KG1 (cell line): ENCODE measurements around the gene ARSG.
A peak's percentile ranks its signal among the peaks of the same experiment; 100 is the strongest.

Experiments
- DNase-seq: peaks from one replicate; lab custom pipeline; 2025; lab: John Stamatoyannopoulos, UW

The ARSG gene

DNA sequence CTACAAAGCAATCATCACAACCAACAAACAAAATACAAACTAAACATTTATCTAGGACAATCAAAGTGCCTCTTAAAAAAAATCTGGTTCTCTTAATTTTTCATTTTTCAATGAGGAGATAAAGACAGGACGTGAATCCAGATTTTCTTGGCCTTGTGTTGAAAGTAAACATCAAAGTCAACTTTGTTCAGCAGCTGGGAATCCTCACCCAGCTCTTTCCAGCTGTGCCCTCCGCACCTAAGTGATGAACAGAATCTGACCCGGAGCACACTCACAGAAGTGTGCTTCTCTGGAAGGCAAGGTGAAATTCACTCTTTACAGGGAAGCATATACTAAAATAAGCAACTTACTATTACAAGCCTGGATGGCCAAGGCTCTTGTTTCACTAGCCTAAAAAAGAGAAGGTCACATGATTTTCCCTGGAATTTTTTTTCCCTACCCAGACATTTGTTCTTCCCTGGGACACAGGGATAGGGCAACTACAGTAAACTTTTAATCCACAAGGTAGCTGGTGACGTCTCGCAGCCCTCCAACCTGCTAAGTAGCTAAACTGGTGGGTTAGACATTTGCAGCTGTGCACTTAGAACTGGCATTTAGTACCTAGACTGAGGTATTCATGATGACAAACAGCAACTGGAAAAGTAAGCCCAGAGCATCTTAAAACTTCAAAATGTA lies 162.8 kb downstream of the ARSG start:
- no peak for DNase-seq

- no peak for DNase-seq
Measured at GRCh38 chr17:68455901-68456338, 164.6 kb downstream of the ARSG start.

DNA sequence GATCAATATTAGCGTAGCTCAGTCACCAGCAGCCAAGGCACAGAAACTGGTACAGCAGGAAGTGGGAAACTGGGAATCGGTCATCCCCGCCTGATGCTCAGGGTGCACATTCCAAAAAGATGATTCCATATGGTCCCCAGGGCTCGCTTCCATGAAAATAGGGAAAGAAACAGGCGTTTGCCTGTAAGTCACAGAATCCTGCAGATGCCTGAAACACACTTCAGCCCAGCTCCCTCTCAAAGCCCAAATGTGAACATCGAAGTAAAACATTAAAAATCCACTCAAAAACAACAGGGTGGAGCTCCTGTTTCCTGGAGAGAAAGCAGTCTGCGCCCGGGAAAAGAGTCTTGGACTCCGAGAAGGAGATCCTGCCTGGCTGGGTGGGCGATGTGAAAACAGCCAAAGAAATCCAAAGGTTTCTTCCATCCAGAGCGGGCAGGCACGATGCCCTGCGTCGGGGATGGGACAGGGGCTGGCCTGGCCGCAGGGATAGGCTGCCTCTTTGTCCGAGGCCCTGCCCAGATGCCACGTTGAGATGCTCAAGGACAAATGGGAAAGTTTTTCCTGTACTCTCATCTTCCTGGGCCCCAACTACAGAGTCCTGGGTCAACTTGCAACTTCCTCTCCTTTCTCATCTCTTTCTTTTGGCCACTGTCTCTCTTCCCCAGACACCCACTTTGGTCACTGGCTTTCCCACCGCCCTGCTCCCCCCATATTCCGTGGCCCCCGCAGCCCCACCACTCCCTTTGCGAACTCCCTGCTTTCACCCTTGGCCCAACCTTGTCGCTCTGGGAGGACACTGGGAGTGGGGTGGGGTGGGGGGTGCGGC lies 165.3 kb downstream of the ARSG start:
- DNase-seq: no peak

DNA sequence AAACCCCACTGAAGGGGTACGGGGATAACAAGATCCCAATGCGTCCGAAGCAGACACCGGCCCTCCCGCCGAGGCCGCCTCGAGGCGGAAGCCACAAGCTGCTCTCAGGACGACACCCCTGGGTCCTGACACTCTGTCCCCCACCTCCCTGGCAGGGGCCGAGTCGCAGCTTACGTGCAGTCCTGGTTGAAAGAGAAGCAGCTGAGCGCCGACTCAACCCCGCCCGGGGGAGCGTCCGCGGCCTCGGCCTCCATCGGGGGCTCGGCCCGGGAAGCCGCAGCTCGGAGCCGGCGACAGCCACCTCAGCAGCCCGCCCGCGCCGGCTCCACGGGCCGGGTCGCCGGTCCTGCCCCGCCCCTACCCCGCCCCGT lies 165.9 kb downstream of the ARSG start, which contains the start of gene WIPI1:
Gene WIPI1, minus strand, starts transcription at position 329 of the 371 bp plus-strand sequence. Its CDS starts 75 bp downstream, at position 254.
- DNase-seq: no peak

GRCh38 chr17:68457539-68458259 lies 166.4 kb downstream of the ARSG start:
- peak; percentile 94 for DNase-seq

DNA sequence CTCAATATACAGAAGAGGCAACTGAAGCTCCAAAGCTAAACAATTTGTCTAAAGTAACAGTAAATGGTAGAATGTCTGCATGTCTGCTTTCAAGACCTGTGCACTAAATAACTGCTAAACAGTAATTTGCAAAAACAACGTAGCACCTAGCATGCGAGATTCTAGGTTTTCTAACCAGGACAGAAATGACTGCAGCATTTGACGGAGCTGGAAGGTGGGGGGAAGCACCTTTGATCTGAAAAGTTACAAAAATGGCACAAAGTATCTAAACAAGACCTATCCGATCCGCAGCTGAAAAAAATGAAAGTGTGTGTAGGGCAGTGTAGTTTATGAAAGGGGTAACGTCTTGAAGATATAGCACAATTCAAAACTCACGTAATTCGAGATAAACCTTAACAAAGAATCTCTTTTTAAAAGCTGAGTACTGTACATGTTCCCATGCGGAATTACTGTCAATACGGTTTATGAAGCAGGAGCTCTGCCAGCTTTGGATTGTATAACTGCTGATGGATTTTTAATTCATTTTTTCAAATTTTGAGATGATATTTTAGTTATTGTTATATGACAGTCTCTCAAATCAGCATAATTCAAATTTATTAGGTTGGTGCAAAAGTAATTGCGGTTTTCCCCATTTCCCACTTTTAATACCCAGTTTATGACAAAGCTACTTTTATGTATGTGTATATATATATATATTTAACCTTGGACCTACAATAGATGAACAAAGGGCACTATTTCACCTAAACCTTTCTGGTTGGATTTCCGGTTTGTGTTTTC lies 167.2 kb downstream of the ARSG start:
- no peak for DNase-seq

- DNase-seq: no peak
Measured at GRCh38 chr17:68459037-68459639, 167.8 kb downstream of the ARSG start.

- DNase-seq: no peak
Measured at GRCh38 chr17:68460146-68460545, 168.9 kb downstream of the ARSG start.

DNA sequence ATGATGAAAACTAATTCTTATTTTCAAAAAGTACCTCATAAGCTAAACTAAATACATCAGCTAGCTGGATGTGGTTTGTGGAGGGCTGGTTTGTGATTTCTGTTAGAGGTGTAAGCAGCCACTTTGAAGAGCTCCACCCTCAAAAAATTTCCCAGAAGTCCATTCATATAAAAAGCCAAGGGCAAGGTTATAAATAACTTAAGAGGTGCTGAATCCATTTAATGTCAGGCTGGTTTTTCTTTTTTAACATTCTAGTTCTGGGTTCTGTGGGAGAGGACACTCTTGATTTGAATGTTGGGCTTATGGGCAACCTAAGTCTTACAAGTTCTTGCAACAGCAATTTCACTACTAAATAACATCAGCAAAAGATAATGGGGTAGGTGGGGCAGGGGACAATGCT lies 169.4 kb downstream of the ARSG start:
- no peak for DNase-seq

DNA sequence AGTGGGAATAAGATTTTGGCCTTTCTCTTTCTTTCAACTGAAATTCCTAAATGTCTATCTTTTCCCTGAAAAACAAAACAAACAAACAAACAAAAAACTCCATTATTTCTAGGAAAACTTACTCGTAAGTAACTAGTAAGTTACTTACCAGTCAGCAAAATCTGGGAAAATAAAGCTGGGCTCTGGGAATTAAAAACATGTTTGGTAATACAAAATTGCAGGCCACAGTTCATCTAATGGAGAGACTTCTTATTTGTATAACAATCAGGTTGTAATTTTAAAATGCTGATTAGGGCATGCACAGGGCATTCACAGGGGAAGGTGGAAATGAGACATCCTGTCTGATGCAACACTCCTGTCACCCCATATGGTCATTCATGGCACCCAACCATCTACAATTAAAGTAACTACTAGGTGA lies 169.8 kb downstream of the ARSG start:
- no peak for DNase-seq

GRCh38 chr17:68461589-68461988 lies 170.3 kb downstream of the ARSG start:
- DNase-seq: no peak

DNA sequence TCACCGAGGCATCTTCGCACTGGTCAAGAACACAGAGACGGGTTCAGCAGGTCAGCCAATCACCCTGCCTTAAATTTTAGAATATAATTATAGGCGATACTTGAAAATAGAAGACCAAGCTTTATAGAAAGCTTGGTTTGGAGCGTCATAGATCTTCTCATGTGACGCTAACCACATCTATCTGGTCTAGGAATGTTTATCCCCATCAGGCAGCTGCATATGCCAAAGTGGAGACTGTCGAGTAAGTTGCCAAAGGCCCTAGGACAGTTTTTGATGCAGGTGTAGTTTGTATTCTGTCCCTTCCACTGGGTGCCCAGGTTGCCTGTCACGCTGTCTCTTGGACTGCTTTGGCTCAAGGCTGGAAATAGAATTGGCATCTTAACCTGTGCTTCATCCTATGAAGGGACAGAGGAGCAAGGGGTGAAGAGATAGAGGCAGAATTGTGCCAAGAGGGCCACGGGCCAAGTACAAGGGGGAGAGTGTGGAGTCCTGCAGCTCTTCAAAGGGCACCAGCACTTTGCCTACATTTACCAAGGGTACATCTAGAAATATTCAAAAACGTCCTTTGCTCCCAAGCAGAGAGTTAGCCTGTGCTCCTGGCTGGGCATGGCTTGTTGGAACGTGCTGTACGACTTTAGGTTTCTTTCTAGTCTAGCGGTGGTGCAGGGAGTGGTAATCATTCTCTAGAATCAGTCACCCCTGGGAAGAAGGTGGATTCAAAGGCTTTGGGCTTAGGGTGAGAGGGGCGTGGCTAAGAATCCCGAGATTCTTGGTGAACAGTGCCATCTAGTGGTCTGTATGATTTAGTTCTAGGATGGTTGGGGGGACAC lies 171.3 kb downstream of the ARSG start:
- DNase-seq: peak; percentile 77

DNA sequence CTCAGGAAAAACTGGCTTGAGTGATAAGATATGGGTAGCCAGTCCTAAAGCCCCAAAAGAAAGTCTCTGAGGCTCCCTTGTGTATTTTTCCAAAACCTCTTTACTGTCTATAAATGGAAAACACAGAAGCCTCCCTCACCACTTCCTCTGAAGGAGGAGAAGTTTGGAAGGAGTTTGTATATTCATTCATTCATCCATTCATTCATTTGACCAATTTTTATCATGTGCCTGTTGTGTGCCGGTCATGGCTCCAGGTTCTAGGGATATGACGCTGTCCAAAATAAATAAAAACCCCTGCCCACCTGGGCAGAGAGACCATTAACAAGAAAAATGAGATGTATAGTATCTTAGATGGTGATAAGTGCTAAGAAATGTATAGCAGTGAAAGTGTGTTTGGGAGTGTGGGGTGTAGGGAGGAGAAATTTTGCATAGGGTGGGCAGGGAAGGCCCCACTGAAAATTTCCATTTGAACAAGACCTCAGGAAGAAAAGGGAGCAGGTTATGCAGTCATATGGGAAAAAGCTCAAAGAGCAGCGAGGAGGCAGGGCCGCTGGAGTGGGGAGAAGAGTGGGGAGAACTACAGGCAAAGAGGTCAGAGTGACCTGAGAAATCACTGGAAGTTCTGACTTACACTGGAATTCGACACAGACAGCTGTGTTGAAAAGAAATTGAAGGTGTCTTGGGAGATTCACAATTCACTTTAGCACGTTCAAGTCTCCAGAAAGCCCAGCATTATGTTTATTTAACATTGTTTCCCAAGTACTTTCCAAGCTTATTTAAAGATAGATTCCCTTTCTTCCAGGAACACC lies 172.1 kb downstream of the ARSG start:
- DNase-seq: no peak

GRCh38 chr17:68468334-68468733 lies 177.0 kb downstream of the ARSG start:
- no peak for DNase-seq

- no peak for DNase-seq
Measured at GRCh38 chr17:68468788-68469187, 177.5 kb downstream of the ARSG start.
